Breast epithelium (tissue), 4 donors: ENCODE measurements around the gene MIGA1. TPM values are rescaled to one million over a fixed set of nuclear protein-coding genes. Genes with fewer than 3 reads are reported as not detected.

Experiments used
- DNase-seq, 2 donors: peaks; one replicate each; pipeline ENCODE4 v3.0.0-alpha.2; 2019; ENCODE audit warnings: low spot score in 2 of 2
- H3K27ac ChIP-seq, 2 donors: fragments of 200-600 bp; sonication (generic) in 1 of 2; one replicate each; pipeline ENCODE4 v1.5.1; 2016 to 2019; ENCODE audit warnings: mild to moderate bottlenecking in 1 of 2
- H3K27me3 ChIP-seq, 2 donors: fragments of 200-600 bp; sonication (generic) in 1 of 2; one replicate each; pipeline versions ENCODE4 v1.5.1 to v1.6.0; 2017 to 2019; ENCODE audit warnings: control low read depth in 1 of 2, mild to moderate bottlenecking in 1 of 2
- H3K36me3 ChIP-seq: fragments of 200-600 bp; one replicate; pipeline ENCODE4 v1.5.1; 2019
- H3K4me1 ChIP-seq, 2 donors: fragments of 200-600 bp; sonication (generic); one replicate each; pipeline ENCODE4 v1.5.1; 2016 to 2019; ENCODE audit warnings: control low read depth in 1 of 2
- H3K4me3 ChIP-seq, 3 donors: fragments of 200-600 bp; sonication (generic); 1 replicate in 2 of 3; 2 replicates in 1 of 3; pipeline ENCODE4 v1.5.1; 2016 to 2019; ENCODE audit warnings: mild to moderate bottlenecking in 3 of 3, moderate library complexity in 2 of 3
- H3K9me3 ChIP-seq, 2 donors: fragments of 200-600 bp; sonication (generic) in 1 of 2; one replicate each; pipeline ENCODE4 v1.5.1; 2016 to 2019; ENCODE audit warnings: control low read depth in 1 of 2
- POLR2A ChIP-seq: fragments of 450-650 bp; IDR thresholded peaks from one replicate; pipeline ENCODE4 v1.6.1; 2016; ENCODE audit warnings: antibody characterized with exemption, mild to moderate bottlenecking, moderate library complexity
- POLR2AphosphoS5 ChIP-seq, 3 donors: sonication (generic); formaldehyde crosslinking; IDR thresholded peaks; one replicate each; pipeline ENCODE4 v1.6.1; 2017; ENCODE audit warnings: antibody characterized with exemption in 3 of 3
- intact Hi-C: fragments of 100-400 bp; cut with DNase I; formaldehyde crosslinking; loops from one replicate; pipeline ENCODE4 v1.15.1; 2023; ENCODE audit warnings: low total_unique reads
- total RNA-seq, 3 donors: library from RNA; depleted of rRNA; stranded (reverse); fragments of >200 nt; gene quantifications; one replicate each; pipeline ENCODE4 v1.1.0, GENCODE V29; 2016
- TF ChIP-seq, protein P1 (sequence below), 3 donors: fragments of 450-650 bp; IDR thresholded peaks; one replicate each; pipeline ENCODE4 v1.5.1; 2016 to 2017; ENCODE audit warnings: antibody characterized with exemption in 3 of 3, mild to moderate bottlenecking in 3 of 3, moderate library complexity in 3 of 3

MIGA1 gene
- total RNA-seq, 3 donors from 2014 or later = 20.3 to 30.3 (median 22.2) TPM

DNA sequence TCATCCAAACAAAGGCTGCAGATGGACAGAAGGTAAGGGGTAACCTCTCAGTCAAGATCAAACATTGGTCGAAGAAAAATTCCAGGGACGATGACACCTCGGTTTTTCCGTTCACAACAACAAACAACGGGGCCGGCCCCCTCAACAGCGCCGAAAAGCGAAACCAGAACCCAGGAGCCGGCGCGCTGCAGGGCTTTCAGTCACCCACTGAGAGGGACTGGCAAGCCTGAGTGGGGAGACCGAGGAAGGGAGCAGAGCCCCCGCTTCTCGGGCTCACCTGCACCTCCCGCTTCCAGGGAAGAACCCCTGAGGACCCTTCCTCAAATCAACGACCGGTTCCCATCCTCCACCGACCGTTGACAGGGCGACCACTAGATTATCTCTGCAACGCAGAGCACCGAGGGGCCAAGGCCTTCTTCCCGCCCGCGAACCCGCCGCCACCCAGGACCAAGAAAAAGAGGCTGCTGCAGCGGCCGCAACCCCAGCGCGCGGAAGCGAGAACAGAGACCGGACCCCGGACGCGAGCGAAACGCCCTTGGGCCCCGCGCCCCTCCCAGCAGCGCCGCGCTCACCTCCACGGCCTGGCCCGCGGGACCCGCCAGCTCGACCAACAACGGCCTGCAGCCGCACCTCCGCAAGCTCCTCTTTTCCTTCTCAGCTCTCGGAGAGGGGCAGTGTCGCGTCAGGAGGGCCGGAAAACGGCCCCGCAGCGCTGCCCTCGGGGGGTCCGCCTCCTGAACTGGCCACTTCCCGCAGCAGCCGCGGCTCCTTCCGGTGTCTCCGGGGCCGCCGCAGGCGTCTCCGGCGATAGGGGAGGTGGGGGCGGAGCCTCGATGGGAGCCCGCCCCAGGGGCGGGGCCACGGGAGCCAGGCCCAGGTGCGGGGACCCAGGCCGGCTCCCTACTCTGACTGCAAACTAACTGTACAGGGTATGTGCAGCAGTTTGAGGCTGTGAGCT is 20.1 kb upstream of the MIGA1 start, which contains the start of gene USP33:
USP33 (minus strand) TSS at position 782 of the 958 bp plus-strand sequence. CDS start 18,155 bp downstream, outside the sequence.
- peak; percentile 25 to 72 (median 70) for TF ChIP-seq POLR2AphosphoS5 (IDR thresholded peaks at IDR 0.05)
- TF ChIP-seq, protein P1, sequence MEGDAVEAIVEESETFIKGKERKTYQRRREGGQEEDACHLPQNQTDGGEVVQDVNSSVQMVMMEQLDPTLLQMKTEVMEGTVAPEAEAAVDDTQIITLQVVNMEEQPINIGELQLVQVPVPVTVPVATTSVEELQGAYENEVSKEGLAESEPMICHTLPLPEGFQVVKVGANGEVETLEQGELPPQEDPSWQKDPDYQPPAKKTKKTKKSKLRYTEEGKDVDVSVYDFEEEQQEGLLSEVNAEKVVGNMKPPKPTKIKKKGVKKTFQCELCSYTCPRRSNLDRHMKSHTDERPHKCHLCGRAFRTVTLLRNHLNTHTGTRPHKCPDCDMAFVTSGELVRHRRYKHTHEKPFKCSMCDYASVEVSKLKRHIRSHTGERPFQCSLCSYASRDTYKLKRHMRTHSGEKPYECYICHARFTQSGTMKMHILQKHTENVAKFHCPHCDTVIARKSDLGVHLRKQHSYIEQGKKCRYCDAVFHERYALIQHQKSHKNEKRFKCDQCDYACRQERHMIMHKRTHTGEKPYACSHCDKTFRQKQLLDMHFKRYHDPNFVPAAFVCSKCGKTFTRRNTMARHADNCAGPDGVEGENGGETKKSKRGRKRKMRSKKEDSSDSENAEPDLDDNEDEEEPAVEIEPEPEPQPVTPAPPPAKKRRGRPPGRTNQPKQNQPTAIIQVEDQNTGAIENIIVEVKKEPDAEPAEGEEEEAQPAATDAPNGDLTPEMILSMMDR (IDR thresholded peaks at IDR 0.05) = no peak

DNA sequence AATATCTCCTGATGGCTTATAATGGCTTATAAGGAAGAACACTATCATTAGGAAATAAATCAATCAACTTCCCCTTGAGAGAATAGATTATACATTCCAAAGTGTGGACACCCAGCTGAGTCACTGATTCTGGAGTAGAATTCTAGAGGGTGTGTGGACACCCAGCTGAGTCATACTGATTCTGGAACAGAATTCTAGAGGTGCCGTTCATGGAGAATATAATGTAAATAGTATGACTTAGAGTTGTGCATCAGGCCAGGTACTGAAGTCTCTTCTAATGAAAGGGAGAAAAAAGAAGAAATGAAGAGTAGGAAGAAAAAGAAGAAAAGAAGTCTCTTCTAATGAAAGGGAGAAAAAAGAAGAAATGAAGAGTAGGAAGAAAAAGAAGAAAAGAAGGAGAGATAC is 17.4 kb upstream of the MIGA1 start:
- H3K36me3 ChIP-seq = no peaks in the 10 kb centered on the region
- no peaks in the 10 kb centered on the region for H3K27me3 ChIP-seq
- no peak overlapping the region for H3K27ac ChIP-seq
- DNase-seq = no peak
- H3K4me1 ChIP-seq = no peaks in the 10 kb centered on the region
- H3K9me3 ChIP-seq = no peaks in the 10 kb centered on the region
- TF ChIP-seq, protein P1 (IDR thresholded peaks at IDR 0.05) = no peak
- no peak for TF ChIP-seq POLR2AphosphoS5 (IDR thresholded peaks at IDR 0.05)
- no peak for TF ChIP-seq POLR2A
- intact Hi-C loops = no loop called here
- no peak overlapping the region for H3K4me3 ChIP-seq

More for the DNA sequence above, 20.1 kb upstream of the MIGA1 start, which contains the start of gene USP33:
- Histone ChIP-seq H3K36me3 (no peaks in the 10 kb centered on the region), H3K27me3 (no peaks in the 10 kb centered on the region), H3K9me3 (no peaks in the 10 kb centered on the region), H3K4me3 (peak within 1 kb of the TSS; percentile 96 to 98 (median 98)), H3K4me1 (no peaks in the 10 kb centered on the region), H3K27ac (peak within 1 kb of the TSS; percentile 90 to 91)
- peak; percentile 69 to 78 for DNase-seq
- intact Hi-C loops = no loop called here

DNA sequence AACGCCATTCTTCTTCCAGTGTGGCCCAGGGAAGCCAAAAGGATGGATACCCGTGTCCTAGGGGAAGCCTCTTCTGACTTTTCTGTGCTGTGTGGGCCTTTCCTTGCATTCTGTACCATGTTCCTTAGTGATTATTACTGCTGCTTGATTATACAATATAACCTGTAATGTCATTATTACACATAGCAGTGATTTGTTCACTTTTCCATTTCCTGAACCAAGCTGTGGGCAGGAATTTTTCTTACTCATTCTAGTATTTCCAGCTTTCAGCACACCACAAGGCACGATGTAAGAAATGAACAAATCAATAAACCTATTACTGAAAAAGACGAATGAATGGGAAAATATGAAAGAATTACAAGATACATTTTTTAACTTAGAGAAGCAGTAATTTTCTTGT is 11.4 kb upstream of the MIGA1 start:
- no peak overlapping the region for H3K27ac ChIP-seq
- no peaks in the 10 kb centered on the region for H3K9me3 ChIP-seq
- H3K4me1 ChIP-seq = no peaks in the 10 kb centered on the region
- intact Hi-C loops = no loop called here
- no peaks in the 10 kb centered on the region for H3K36me3 ChIP-seq
- no peak for DNase-seq
- TF ChIP-seq POLR2AphosphoS5 (IDR thresholded peaks at IDR 0.05) = no peak
- H3K27me3 ChIP-seq = no peaks in the 10 kb centered on the region
- no peak overlapping the region for H3K4me3 ChIP-seq

DNA sequence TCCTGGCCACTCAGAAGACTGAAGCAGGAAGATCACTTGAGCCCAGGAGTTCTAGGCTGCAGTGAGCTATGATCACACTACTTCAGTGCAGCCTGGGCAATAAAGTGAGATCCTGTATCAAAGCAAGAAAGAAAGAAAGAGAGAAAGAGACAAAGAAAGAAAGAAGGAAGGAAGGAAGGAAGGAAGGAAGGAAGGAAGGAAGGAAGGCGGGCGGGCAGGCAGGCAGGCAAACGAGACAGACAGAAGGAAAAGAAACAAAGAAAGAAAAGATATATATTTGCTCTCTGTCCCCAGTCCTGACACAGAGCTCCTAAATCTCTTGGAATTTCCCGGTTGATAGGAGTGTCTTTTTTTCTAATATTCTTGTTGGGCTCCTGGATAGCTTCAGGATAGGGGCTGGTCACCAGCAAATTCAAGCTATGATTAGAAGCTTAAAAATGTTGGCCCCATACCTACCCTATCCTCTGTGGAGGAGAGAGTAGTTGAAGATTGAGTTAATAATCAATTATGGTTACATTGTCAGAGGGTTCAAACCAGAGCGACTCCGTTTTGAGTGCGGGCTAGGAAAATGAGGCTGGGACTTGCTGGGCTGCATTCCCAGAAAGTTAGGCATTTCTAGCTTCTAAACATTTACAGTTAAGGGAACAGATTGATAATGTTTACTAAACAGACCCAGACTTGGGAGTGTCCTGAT is 3.3 kb upstream of the MIGA1 start:
- no peak overlapping the region for H3K4me3 ChIP-seq
- no peak overlapping the region for H3K27ac ChIP-seq
- H3K9me3 ChIP-seq = no peaks in the 10 kb centered on the region
- TF ChIP-seq, protein P1 (IDR thresholded peaks at IDR 0.05) = no peak
- no peak for TF ChIP-seq POLR2A
- TF ChIP-seq POLR2AphosphoS5 (IDR thresholded peaks at IDR 0.05) = no peak
- H3K4me1 ChIP-seq = peaks cover 0 to 4% of the 10 kb centered on the region in 2 donors
- intact Hi-C loops = no loop called here
- H3K36me3 ChIP-seq = no peaks in the 10 kb centered on the region
- no peaks in the 10 kb centered on the region for H3K27me3 ChIP-seq
- DNase-seq = no peak

DNA sequence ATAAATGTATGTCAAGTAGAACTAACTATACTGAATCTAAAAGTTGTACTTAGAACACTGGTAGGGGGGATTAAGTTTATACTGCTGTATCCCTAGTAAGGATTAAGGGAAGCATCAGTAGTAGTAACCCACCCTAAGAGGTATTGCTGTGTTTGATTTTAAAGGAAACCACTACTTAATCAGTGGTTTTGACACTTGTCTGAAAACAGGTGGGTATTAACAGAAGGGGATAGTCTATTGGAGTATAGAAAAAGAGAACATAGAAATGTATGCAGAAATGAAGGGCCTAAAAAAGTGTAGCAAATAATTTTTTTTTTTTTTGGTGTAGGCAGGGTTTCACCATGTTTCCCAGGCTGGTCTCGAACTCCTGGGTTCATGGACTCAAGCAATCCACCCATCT is 2.2 kb downstream of the MIGA1 start:
- TF ChIP-seq, protein P1 (IDR thresholded peaks at IDR 0.05) = no peak
- TF ChIP-seq POLR2A = no peak
- Histone ChIP-seq H3K9me3 (peaks cover 6 to 9% of the 10 kb centered on the region in 2 donors), H3K4me3 (no peak overlapping the region), H3K4me1 (peaks cover 0 to 4% of the 10 kb centered on the region in 2 donors), H3K36me3 (no peaks in the 10 kb centered on the region), H3K27me3 (no peaks in the 10 kb centered on the region), H3K27ac (no peak overlapping the region)
- DNase-seq = no peak
- intact Hi-C loops = no loop called here
